ENCODE measurements around the gene OR4M1.
"Not testable (repeated sequence)": the region's sequence is repeated elsewhere in the genome, so short reads cannot be mapped to it uniquely, and the experiment has no call there.

Gene OR4M1

GRCh38 chr14:19773204-19773603, at the start of gene OR4M1:
OR4M1 (plus strand) TSS chr14:19773504; CDS start chr14:19780323, 6,819 bp downstream.
- in situ Hi-C loops (cut with MboI; ENCODE audit: low sequenced_read_pairs): not testable (repeated sequence)

- in situ Hi-C loops (cut with MboI; ENCODE audit: low sequenced_read_pairs): no loop called here
Measured at GRCh38 chr14:19729359-19729758, 43.9 kb upstream of the OR4M1 start.

GRCh38 chr14:19729763-19730162, 43.5 kb upstream of the OR4M1 start:
- in situ Hi-C loops (cut with MboI; ENCODE audit: low sequenced_read_pairs): no loop called here

- in situ Hi-C loops (cut with MboI; ENCODE audit: low sequenced_read_pairs): not testable (repeated sequence)
Measured at GRCh38 chr14:19733893-19734292, 39.4 kb upstream of the OR4M1 start.

GRCh38 chr14:19743256-19743655, 30.0 kb upstream of the OR4M1 start, which contains the start of gene OR4Q3:
OR4Q3 (plus strand) TSS chr14:19743571.
- in situ Hi-C loops (cut with MboI; ENCODE audit: low sequenced_read_pairs): no loop called here

- in situ Hi-C loops (cut with MboI; ENCODE audit: low sequenced_read_pairs): not testable (repeated sequence)
Measured at GRCh38 chr14:19752316-19752715, 21.0 kb upstream of the OR4M1 start.

- in situ Hi-C loops (cut with MboI; ENCODE audit: low sequenced_read_pairs): no loop called here
Measured at GRCh38 chr14:19754172-19754571, 19.1 kb upstream of the OR4M1 start.

GRCh38 chr14:19771491-19771890, 1.8 kb upstream of the OR4M1 start:
- in situ Hi-C loops (cut with MboI; ENCODE audit: low sequenced_read_pairs): not testable (repeated sequence)

- in situ Hi-C loops (cut with MboI; ENCODE audit: low sequenced_read_pairs): no loop called here
Measured at GRCh38 chr14:19771895-19772430, 1.3 kb upstream of the OR4M1 start.

GRCh38 chr14:19772454-19772853, 850 bp upstream of the OR4M1 start:
- in situ Hi-C loops (cut with MboI; ENCODE audit: low sequenced_read_pairs): not testable (repeated sequence)

GRCh38 chr14:19775587-19775986, 2.3 kb downstream of the OR4M1 start:
- in situ Hi-C loops (cut with MboI; ENCODE audit: low sequenced_read_pairs): no loop called here

GRCh38 chr14:19785848-19786247, 12.5 kb downstream of the OR4M1 start:
- in situ Hi-C loops (cut with MboI; ENCODE audit: low sequenced_read_pairs): not testable (repeated sequence)

- in situ Hi-C loops (cut with MboI; ENCODE audit: low sequenced_read_pairs): not testable (repeated sequence)
Measured at GRCh38 chr14:19787318-19787717, 14.0 kb downstream of the OR4M1 start.

GRCh38 chr14:19788150-19788549, 14.8 kb downstream of the OR4M1 start:
- in situ Hi-C loops (cut with MboI; ENCODE audit: low sequenced_read_pairs): not testable (repeated sequence)

- in situ Hi-C loops (cut with MboI; ENCODE audit: low sequenced_read_pairs): not testable (repeated sequence)
Measured at GRCh38 chr14:19796520-19797108, 23.3 kb downstream of the OR4M1 start.

GRCh38 chr14:19799880-19800279, 26.6 kb downstream of the OR4M1 start:
- in situ Hi-C loops (cut with MboI; ENCODE audit: low sequenced_read_pairs): no loop called here

GRCh38 chr14:19800282-19801117, 27.2 kb downstream of the OR4M1 start:
- in situ Hi-C loops (cut with MboI; ENCODE audit: low sequenced_read_pairs): no loop called here

GRCh38 chr14:19801118-19801464, 27.8 kb downstream of the OR4M1 start:
- in situ Hi-C loops (cut with MboI; ENCODE audit: low sequenced_read_pairs): no loop called here

GRCh38 chr14:19803470-19803869, 30.2 kb downstream of the OR4M1 start, which contains the start of gene OR4N2:
OR4N2 (plus strand) TSS chr14:19803770; CDS start chr14:19827449, 23,679 bp downstream.
- in situ Hi-C loops (cut with MboI; ENCODE audit: low sequenced_read_pairs): not testable (repeated sequence)

GRCh38 chr14:19813171-19813920, 40.0 kb downstream of the OR4M1 start:
- in situ Hi-C loops (cut with MboI; ENCODE audit: low sequenced_read_pairs): not testable (repeated sequence)

GRCh38 chr14:19819879-19820278, 46.6 kb downstream of the OR4M1 start:
- in situ Hi-C loops (cut with MboI; ENCODE audit: low sequenced_read_pairs): not testable (repeated sequence)

Measured in HL-60/S4 (cell line).